GM06990 (cell line): ENCODE data around the gene CLDN24.

Experiments
- DNase-seq: peaks from one replicate; pipeline ENCODE4 v3.0.0-alpha.2; 2011; ENCODE audit not compliant: insufficient read length; ENCODE audit errors: extremely low read depth
- H3K27me3 ChIP-seq: replicated peaks from 2 replicates; pipeline ENCODE4 v1.6.0; 2011; ENCODE audit warnings: low read length; ENCODE audit not compliant: control insufficient read depth, insufficient read depth
- H3K36me3 ChIP-seq: 2 replicates; pipeline ENCODE4 v1.5.1; 2011; ENCODE audit warnings: low read length; ENCODE audit not compliant: control insufficient read depth, insufficient read depth
- H3K4me3 ChIP-seq: replicated peaks from 2 replicates; pipeline ENCODE4 v1.5.1; 2011; ENCODE audit warnings: low read depth, mild to moderate bottlenecking, control low read depth, low read length
- TF ChIP-seq, protein P1 (sequence below): IDR thresholded peaks from 2 replicates; pipeline ENCODE4 v1.5.1; 2011; ENCODE audit warnings: low read length, control low read depth, mild to moderate bottlenecking, inconsistent platforms; ENCODE audit not compliant: insufficient read depth, poor library complexity, severe bottlenecking

Gene CLDN24

DNA sequence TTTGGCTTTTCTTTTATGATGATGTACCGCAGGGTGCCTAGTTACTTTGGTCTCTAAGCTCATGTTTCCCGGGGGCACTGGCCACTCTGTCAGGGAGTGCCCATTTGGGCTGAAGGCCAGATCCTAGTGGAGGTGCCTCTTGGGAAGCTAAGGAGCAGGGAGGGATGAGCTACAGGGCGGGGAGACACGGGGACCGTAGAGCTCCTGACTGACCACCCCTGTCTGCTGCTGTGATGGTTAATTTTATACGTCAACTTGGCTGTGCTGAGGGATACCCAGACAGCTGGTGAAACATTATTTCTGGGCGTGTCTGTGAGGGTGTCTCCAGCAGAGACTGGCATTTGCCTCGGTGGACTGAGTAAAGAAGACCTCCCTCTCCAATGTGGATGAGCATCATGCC lies 24.9 kb upstream of the CLDN24 start:
- TF ChIP-seq, protein P1, sequence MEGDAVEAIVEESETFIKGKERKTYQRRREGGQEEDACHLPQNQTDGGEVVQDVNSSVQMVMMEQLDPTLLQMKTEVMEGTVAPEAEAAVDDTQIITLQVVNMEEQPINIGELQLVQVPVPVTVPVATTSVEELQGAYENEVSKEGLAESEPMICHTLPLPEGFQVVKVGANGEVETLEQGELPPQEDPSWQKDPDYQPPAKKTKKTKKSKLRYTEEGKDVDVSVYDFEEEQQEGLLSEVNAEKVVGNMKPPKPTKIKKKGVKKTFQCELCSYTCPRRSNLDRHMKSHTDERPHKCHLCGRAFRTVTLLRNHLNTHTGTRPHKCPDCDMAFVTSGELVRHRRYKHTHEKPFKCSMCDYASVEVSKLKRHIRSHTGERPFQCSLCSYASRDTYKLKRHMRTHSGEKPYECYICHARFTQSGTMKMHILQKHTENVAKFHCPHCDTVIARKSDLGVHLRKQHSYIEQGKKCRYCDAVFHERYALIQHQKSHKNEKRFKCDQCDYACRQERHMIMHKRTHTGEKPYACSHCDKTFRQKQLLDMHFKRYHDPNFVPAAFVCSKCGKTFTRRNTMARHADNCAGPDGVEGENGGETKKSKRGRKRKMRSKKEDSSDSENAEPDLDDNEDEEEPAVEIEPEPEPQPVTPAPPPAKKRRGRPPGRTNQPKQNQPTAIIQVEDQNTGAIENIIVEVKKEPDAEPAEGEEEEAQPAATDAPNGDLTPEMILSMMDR, result no peak
- H3K4me3 ChIP-seq, result no peak overlapping the region

DNA sequence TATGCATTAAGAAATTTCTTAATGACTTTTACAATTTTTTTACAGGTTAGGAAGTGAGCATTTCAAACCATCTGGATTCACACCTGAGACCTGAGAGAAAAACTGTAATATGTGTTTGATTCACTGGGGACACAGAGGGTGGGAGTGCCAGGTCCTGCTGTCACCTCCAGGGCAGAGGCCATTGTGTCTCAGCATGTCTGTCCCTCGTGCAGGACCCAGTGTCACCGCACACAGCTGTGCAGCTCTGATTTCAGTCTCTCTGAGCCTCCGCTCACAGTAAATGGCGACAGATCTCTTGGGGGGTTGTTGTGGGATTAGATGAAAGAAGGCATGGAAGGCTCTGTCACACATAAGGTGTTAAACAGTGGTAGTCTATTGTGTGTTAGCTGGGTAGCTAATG lies 23.0 kb upstream of the CLDN24 start:
- no peaks in the 10 kb centered on the region; the same call in 1 of the 2 replicates for H3K27me3 ChIP-seq
- H3K36me3 ChIP-seq, result no peaks in the 10 kb centered on the region
- TF ChIP-seq, protein P1, result no peak
- DNase-seq, result no peak
- H3K4me3 ChIP-seq, result no peak overlapping the region

More for the DNA sequence above, 24.9 kb upstream of the CLDN24 start:
- DNase-seq, result no peak
- Histone ChIP-seq H3K36me3 (no peaks in the 10 kb centered on the region), H3K27me3 (no peaks in the 10 kb centered on the region; the same call in 1 of the 2 replicates)

DNA sequence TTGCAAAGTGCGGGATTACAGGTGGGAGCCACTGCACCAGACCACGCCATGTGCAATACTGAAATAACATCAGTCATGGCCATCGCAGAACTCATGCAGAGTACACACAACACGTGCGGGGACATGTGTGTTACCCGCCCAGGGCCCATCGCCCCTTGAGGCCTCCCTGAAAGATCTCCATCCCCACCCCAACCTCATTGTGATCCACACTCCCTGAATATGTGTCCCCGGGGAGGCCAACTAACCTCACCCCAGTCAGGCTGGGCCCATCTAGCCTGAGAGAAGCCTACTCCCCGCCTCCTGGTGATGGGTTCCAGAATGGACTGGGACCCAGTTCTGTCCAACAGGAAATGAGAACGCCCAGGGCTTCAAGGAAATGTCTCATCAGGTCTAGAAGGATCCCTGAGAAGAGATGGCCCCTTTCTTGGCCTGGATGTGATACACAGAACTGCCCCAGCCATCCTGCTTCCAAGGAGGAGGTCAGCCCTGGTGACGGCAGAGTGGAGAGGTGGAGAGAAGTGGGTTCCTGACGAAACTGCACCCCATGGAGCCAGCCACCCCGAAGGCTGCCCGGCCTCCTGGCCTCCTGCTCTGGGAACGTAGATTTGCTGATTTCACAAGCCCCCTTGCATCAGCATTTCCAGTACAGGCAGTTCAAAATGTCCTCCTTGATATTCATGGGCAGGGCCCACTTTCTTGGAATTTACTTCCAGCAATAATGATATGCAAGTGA lies 22.5 kb upstream of the CLDN24 start:
- TF ChIP-seq, protein P1, result no peak
- Histone ChIP-seq H3K36me3 (no peaks in the 10 kb centered on the region), H3K27me3 (no peaks in the 10 kb centered on the region; the same call in 1 of the 2 replicates), H3K4me3 (no peak overlapping the region)
- no peak for DNase-seq

DNA sequence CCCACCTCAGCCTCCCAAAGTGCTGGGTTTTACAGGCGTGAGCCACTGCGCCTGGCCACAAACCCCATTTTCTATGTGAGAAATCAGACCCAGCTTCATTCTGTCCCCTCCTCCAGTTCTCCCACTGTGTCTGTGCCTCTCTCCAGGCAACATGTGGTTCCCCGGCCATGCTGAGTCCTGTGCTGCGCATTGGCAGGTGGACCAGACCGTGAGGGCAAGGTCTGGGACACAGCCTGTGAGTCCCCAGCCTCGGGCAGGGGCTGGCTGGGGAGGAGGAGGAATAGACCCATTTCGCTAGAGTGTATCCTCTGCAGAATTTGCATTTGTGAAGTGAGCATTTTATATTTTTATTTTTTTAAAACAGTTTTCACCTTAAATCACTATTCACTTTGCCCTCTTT lies 21.5 kb upstream of the CLDN24 start:
- H3K27me3 ChIP-seq, result no peaks in the 10 kb centered on the region; the same call in 1 of the 2 replicates
- TF ChIP-seq, protein P1, result no peak
- no peak overlapping the region for H3K4me3 ChIP-seq
- no peaks in the 10 kb centered on the region for H3K36me3 ChIP-seq
- no peak for DNase-seq

DNA sequence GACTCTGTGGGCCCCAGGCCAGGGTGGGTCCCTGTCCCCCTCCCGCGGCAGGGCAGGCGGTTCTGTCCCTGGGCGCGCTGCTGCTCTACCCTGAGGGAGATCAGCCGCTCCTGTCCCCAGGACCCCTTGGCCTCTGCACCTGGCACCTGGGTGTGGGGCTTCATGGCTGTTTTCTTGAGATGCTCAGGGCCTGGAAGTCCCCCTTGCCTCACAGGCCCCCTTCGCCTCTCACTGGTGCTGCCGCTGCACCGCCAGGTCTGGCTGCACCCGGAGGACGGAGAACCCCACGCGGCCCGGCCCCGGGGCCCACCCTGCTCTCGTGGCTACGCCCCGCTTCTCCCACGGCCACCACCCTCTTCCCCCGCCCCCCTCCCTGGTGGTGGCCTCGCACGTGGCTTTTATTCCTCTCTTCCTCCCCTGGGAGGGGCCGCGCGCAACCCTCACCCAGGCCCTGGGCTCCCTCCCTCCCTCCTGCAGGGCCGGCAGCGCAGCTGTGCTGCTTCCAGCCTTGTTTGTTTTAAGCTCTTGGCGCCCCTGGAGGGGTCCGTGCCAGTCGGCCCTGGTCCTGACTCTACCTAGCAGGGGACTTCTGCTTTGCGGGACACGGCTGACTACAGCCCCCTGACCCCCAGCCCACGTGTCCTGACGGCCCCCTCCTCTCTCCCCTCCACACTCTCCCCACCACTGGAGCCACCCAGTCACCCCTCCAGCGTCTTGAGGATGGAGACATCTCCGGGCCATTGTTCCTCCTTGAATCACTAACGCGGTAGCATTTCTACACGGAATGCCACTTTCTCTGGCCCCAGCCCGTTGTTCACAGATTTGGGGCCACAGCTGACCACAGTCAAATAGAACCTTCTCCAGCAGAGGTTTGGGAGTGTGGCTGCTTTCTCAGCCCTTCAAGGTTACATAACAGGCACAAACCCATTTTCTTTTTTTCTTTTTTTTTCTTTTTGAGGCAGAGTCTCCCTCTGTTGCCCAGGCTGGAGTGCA lies 20.6 kb upstream of the CLDN24 start:
- no peaks in the 10 kb centered on the region for H3K36me3 ChIP-seq
- TF ChIP-seq, protein P1, result no peak
- no peak overlapping the region for H3K4me3 ChIP-seq
- H3K27me3 ChIP-seq, result no peaks in the 10 kb centered on the region
- DNase-seq, result no peak
